Naive thymus-derived CD4-positive, alpha-beta T cell (primary cell): ENCODE results near the gene SLITRK2. TPM values are rescaled to one million over a fixed set of nuclear protein-coding genes. Genes with fewer than 3 reads are reported as not detected.

Experiments used
- ATAC-seq: fragments of 150-1000 bp; cut with Tn5 transposase; 2 replicates; pipeline ENCODE4 v1.10.0; 2021; ENCODE audit warnings: mild to moderate bottlenecking, moderate library complexity
- CTCF ChIA-PET: fragments of 350-600 bp; sonication (Branson Sonifier 250); formaldehyde crosslinking; loops from one replicate; lab custom pipeline; 2021; ENCODE audit warnings: antibody characterized with exemption; lab: Charles Lee
- POLR2A ChIA-PET: fragments of 350-600 bp; sonication (Branson Sonifier 250); formaldehyde crosslinking; loops from one replicate; lab custom pipeline; 2021; ENCODE audit warnings: antibody characterized with exemption, inconsistent platforms; lab: Charles Lee
- DNase-seq, 9 donors: peaks; one replicate each; pipeline versions ENCODE4 v3.0.0 to v3.0.0-alpha.2; 2020 to 2022; ENCODE audit warnings: mixed read lengths in 1 of 9
- H3K27ac ChIP-seq: one replicate; pipeline ENCODE4 v1.7.0; 2013; ENCODE audit warnings: mild to moderate bottlenecking, low read depth, low read length, moderate library complexity
- H3K27me3 ChIP-seq, 2 donors: one replicate each; pipeline ENCODE4 v1.7.0; 2013; ENCODE audit warnings: low read length in 2 of 2, mild to moderate bottlenecking in 2 of 2, moderate library complexity in 2 of 2; ENCODE audit not compliant: control insufficient read depth in 2 of 2, insufficient read depth in 2 of 2
- H3K36me3 ChIP-seq, 3 experiments: 1 replicate in 2 of 3; 2 replicates in 1 of 3; pipeline ENCODE4 v1.7.0; 2013; ENCODE audit warnings: low read length in 3 of 3, mild to moderate bottlenecking in 3 of 3, moderate library complexity in 1 of 3; ENCODE audit not compliant: insufficient read depth in 3 of 3, control insufficient read depth in 2 of 3
- H3K4me1 ChIP-seq, 2 donors: one replicate each; pipeline ENCODE4 v1.7.0; 2013; ENCODE audit warnings: low read length in 2 of 2, mild to moderate bottlenecking in 2 of 2, moderate library complexity in 1 of 2; ENCODE audit not compliant: control insufficient read depth in 2 of 2, insufficient read depth in 2 of 2
- H3K4me3 ChIP-seq: 2 replicates; pipeline ENCODE4 v1.7.0; 2013; ENCODE audit warnings: mild to moderate bottlenecking, low read length
- H3K9me3 ChIP-seq, 3 experiments: 1 replicate in 2 of 3; 2 replicates in 1 of 3; pipeline ENCODE4 v1.7.0; 2013; ENCODE audit warnings: low read length in 3 of 3; ENCODE audit not compliant: control insufficient read depth in 2 of 3
- H3K27ac Mint-ChIP-seq, 9 donors: one replicate each; pipeline ENCODE4 v1.8.0; 2020 to 2022; ENCODE audit warnings: mixed read lengths in 9 of 9, mild to moderate bottlenecking in 8 of 9, moderate library complexity in 5 of 9, inconsistent platforms in 2 of 9
- H3K27me3 Mint-ChIP-seq, 5 donors: one replicate each; pipeline ENCODE4 v1.8.0; 2021 to 2022; ENCODE audit warnings: mixed read lengths in 5 of 5, mild to moderate bottlenecking in 1 of 5
- H3K36me3 Mint-ChIP-seq, 5 donors: one replicate each; pipeline ENCODE4 v1.8.0; 2020 to 2022; ENCODE audit warnings: mixed read lengths in 5 of 5, mild to moderate bottlenecking in 3 of 5, inconsistent platforms in 1 of 5
- H3K4me1 Mint-ChIP-seq, 7 donors: one replicate each; pipeline ENCODE4 v1.8.0; 2020 to 2022; ENCODE audit warnings: mixed read lengths in 7 of 7, mild to moderate bottlenecking in 3 of 7, inconsistent platforms in 1 of 7
- H3K4me3 Mint-ChIP-seq, 10 donors: one replicate each; pipeline ENCODE4 v1.8.0; 2020 to 2022; ENCODE audit warnings: mild to moderate bottlenecking in 10 of 10, mixed read lengths in 10 of 10, moderate library complexity in 6 of 10, inconsistent platforms in 2 of 10
- H3K9me3 Mint-ChIP-seq, 11 donors: one replicate each; pipeline ENCODE4 v1.8.0; 2020 to 2022; ENCODE audit warnings: mixed read lengths in 11 of 11, mild to moderate bottlenecking in 4 of 11, inconsistent platforms in 1 of 11, moderate library complexity in 1 of 11
- intact Hi-C, 2 donors: fragments of 100-400 bp; cut with micrococcal nuclease; formaldehyde crosslinking; loops; one replicate each; pipeline ENCODE4 v1.15.1; 2023
- polyA plus RNA-seq, 2 donors: library from polyadenylated mRNA; unstranded; fragments of 300-500 nt; fragmentation: Illumina TruSeq; gene quantifications; one replicate each; pipeline ENCODE4 v1.2.3, GENCODE V29; 2021
- total RNA-seq, 6 experiments: library from RNA in 5 of 6; stranded (reverse) in 5 of 6; gene quantifications; 1 replicate in 5 of 6; 2 replicates in 1 of 6; pipeline ENCODE4 v1.2.3 and lab custom pipeline; 2021 to 2026

Gene SLITRK2
- total and polyA plus RNA-seq, 7 experiments from 2014 or later: not detected

DNA sequence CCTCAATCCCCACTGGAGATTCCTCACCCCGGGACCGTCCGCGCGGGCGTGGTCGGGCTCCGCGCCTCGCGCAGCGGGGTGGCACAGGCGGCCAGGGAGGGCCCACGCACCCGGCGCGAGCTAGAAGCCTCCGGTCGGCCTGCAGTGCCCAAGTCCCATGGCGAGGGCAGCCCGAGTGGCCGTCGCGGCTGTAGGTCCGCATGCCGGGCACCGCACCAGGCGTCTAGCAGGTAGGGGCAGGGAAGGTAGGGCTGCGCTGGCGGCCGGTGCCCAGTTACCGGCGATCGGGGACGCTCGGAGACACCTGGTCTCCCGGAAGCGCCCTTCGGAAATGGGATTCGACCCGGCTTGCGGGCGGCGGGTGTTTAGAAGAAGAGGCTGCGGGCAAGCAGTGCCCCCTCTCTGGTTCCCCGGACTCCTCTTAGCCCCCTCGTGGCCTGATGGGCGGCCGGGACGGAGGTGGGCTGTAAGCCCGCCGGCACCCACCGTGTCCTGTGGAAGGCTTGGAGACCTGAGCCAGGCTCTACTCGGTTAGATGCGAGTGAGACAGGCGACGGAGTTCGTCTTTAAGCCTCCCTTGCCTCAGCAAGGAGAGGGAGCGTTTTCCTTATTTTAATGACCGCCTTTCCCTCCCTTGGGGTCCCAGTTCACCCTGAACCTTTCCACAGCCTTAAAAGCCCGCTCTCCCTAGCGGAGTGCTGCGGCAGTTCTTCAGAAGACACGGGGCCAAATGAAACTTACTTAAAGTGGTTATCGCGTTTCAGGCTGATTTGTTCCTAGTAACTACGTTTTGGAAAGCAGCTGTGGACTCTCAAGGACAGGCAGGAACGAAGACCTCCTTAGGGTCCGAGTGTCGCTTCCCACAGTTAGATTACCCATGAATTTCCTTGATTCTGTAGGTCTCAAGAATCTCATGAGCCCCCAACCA, 821 bp downstream of the SLITRK2 start:
- ChIA-PET CTCF (no interaction called here), POLR2A (no interaction called here)
- Mint-ChIP-seq H3K27ac (no peak overlapping the region), H3K4me1 (peaks cover 0 to 13% (median 0%) of the 10 kb centered on the region in 7 donors), H3K36me3 (peaks cover 0 to 9% (median 0%) of the 10 kb centered on the region in 5 donors), H3K9me3 (peaks cover 0 to 10% (median 0%) of the 10 kb centered on the region in 11 donors), H3K4me3 (peak overlapping the region in 1 of 10 donors; percentile 57), H3K27me3 (peaks cover 26 to 45% (median 33%) of the 10 kb centered on the region in 5 donors)
- no peak overlapping the region for H3K4me3 ChIP-seq
- DNase-seq (no peak), ATAC-seq (no peak)
- no peaks in the 10 kb centered on the region for H3K36me3 ChIP-seq
- no peak overlapping the region for H3K27ac ChIP-seq
- no peaks in the 10 kb centered on the region for H3K9me3 ChIP-seq
- intact Hi-C loops: no loop called here
- no peaks in the 10 kb centered on the region for H3K27me3 ChIP-seq
- no peaks in the 10 kb centered on the region for H3K4me1 ChIP-seq

DNA sequence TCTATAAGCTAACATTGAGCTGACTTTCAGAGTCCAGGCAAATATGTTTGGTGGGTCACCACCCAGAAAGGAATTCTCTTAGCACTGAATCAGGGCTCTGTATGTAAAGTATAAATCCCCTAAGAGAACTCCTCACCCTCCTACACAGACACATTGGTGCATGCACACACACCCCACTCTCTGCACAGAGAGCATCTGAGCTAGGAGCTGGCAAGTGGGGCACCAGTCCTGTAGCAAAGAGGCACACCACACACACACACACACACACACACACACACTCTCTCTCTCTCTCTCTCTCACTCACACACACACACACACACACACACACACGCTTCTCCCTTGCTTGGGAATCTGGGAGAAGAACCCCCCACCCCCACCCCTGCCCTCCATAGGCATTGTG, 3.2 kb downstream of the SLITRK2 start:
- ChIA-PET POLR2A (no interaction called here), CTCF (no interaction called here)
- peaks cover 0 to 12% (median 0%) of the 10 kb centered on the region in 11 donors for H3K9me3 Mint-ChIP-seq
- no peak for DNase-seq
- Histone ChIP-seq H3K27me3 (no peaks in the 10 kb centered on the region), H3K4me3 (no peak overlapping the region), H3K4me1 (no peaks in the 10 kb centered on the region), H3K36me3 (no peaks in the 10 kb centered on the region), H3K9me3 (no peaks in the 10 kb centered on the region), H3K27ac (no peak overlapping the region)
- peak overlapping the region in 1 of 9 donors; percentile 36 for H3K27ac Mint-ChIP-seq
- peaks cover 0 to 13% (median 0%) of the 10 kb centered on the region in 7 donors for H3K4me1 Mint-ChIP-seq
- intact Hi-C loops: no loop called here
- peaks cover 26 to 44% (median 32%) of the 10 kb centered on the region in 5 donors for H3K27me3 Mint-ChIP-seq
- ATAC-seq: no peak
- H3K4me3 Mint-ChIP-seq: no peak overlapping the region
- peaks cover 0 to 9% (median 0%) of the 10 kb centered on the region in 5 donors for H3K36me3 Mint-ChIP-seq

DNA sequence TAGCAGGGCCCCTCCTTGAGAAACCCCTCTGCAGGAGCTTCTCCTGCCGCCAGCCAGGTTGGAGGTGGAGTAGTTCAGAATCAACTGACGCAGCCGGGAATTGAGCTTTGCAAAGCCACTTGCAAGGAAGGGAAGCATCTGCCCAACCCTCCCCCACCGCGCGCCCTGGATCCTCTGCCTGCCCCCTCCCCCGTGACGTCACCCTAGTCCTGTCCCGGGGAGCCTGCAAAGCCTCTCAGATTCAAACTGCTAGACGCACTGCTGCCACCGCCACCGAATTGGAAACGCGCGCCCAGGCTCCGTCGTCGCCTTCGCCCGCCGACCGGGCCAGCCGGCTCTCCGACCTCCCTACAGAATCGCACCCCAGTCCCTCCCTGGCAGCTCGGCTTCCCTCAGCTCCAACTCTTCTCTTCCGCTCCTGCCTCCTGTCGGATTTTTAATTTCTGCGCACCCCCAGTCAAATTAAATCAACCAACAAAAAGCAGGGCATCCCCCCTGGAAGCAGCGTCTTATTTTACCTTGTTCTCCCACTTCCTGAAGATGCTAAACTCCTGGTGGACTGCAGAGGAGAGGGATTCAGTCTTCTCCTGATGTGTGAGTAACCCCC, 3.8 kb downstream of the SLITRK2 start:
- Mint-ChIP-seq H3K27ac (no peak overlapping the region), H3K4me1 (peaks cover 0 to 13% (median 0%) of the 10 kb centered on the region in 7 donors), H3K36me3 (peaks cover 0 to 9% (median 0%) of the 10 kb centered on the region in 5 donors), H3K9me3 (peaks cover 0 to 9% (median 0%) of the 10 kb centered on the region in 11 donors), H3K4me3 (no peak overlapping the region), H3K27me3 (peaks cover 22 to 38% (median 29%) of the 10 kb centered on the region in 5 donors)
- DNase-seq (no peak), ATAC-seq (no peak)
- ChIA-PET CTCF (no interaction called here), POLR2A (no interaction called here)
- no peaks in the 10 kb centered on the region for H3K9me3 ChIP-seq
- no peak overlapping the region for H3K4me3 ChIP-seq
- no peak overlapping the region for H3K27ac ChIP-seq
- intact Hi-C loops: no loop called here
- no peaks in the 10 kb centered on the region for H3K36me3 ChIP-seq
- H3K27me3 ChIP-seq: no peaks in the 10 kb centered on the region
- no peaks in the 10 kb centered on the region for H3K4me1 ChIP-seq

DNA sequence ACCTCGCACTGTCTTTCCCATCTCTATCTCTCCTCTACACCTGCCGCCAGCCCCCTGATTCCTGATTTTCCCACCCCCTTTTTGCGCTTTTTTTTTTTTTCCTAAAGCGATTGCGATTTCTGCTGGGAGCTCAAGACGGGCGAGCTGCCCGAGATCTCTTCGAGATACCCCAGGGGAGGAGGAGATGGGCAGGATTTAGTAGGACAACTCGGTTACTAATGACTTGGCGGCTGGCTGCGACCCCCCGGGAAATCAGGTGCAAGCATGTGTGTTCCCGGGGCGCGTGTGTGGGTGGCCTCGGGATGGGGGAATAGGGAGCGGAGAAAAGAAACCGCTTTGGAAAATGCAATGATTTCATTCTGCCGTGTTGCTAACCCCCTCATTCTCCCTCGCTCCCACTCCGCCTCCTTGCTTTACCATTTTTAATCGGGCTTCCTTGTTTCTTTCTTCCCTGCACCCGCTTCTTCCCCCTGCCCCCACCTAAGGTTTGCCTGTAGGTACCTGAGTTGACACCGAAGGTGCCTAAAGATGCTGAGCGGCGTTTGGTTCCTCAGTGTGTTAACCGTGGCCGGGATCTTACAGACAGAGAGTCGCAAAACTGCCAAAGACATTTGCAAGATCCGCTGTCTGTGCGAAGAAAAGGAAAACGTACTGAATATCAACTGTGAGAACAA, 4.4 kb downstream of the SLITRK2 start:
- no peak overlapping the region for H3K4me3 ChIP-seq
- H3K9me3 ChIP-seq: no peaks in the 10 kb centered on the region
- Mint-ChIP-seq H3K36me3 (peaks cover 0 to 9% (median 0%) of the 10 kb centered on the region in 5 donors), H3K4me3 (no peak overlapping the region), H3K4me1 (peaks cover 0 to 10% (median 0%) of the 10 kb centered on the region in 7 donors), H3K27me3 (peaks cover 16 to 32% (median 22%) of the 10 kb centered on the region in 5 donors), H3K27ac (no peak overlapping the region), H3K9me3 (peaks cover 0 to 4% (median 0%) of the 10 kb centered on the region in 11 donors)
- DNase-seq: no peak
- ATAC-seq: no peak
- ChIA-PET CTCF (no interaction called here), POLR2A (no interaction called here)
- H3K27ac ChIP-seq: no peak overlapping the region
- no peaks in the 10 kb centered on the region for H3K36me3 ChIP-seq
- intact Hi-C loops: no loop called here
- no peaks in the 10 kb centered on the region for H3K4me1 ChIP-seq
- no peaks in the 10 kb centered on the region for H3K27me3 ChIP-seq

DNA sequence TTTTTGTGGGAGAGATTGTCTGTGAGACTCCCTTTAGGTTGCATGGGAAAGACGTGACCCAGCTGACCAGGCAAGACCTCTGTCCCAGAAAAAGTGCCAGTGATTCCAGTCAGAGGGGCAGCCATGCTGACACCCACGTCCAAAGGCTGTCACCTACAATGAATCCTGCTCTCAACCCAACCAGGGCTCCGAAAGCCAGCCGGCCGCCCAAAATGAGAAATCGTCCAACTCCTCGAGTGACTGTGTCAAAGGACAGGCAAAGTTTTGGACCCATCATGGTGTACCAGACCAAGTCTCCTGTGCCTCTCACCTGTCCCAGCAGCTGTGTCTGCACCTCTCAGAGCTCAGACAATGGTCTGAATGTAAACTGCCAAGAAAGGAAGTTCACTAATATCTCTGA, 5.5 kb downstream of the SLITRK2 start:
- Histone ChIP-seq H3K27ac (no peak overlapping the region), H3K27me3 (no peaks in the 10 kb centered on the region), H3K4me3 (no peak overlapping the region), H3K36me3 (no peaks in the 10 kb centered on the region), H3K9me3 (no peaks in the 10 kb centered on the region), H3K4me1 (no peaks in the 10 kb centered on the region)
- peaks cover 0 to 4% (median 0%) of the 10 kb centered on the region in 11 donors for H3K9me3 Mint-ChIP-seq
- no peak overlapping the region for H3K4me3 Mint-ChIP-seq
- ATAC-seq (no peak), DNase-seq (no peak)
- intact Hi-C loops: no loop called here
- peaks cover 0 to 7% (median 0%) of the 10 kb centered on the region in 7 donors for H3K4me1 Mint-ChIP-seq
- ChIA-PET POLR2A (no interaction called here), CTCF (no interaction called here)
- peaks cover 0 to 9% (median 0%) of the 10 kb centered on the region in 5 donors for H3K36me3 Mint-ChIP-seq
- H3K27ac Mint-ChIP-seq: no peak overlapping the region
- H3K27me3 Mint-ChIP-seq: peaks cover 16 to 29% (median 19%) of the 10 kb centered on the region in 5 donors

DNA sequence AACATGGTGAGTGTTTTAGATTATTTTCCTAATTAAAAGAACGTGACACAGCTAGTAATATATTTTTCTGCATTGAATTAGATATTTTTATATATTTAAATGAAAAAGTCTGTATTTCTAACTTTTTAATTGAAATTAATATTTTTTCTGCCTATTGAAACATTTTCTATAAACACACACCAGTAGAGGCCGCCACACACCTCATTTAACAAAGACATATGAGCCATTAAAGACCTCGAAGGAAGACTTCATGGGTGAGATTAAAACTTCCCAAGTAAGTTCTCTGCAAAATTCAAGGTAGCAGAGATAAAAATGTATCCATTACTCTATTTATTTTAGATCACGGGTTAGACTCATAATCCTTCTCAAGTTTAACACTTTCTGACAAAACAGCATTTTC, 8.3 kb downstream of the SLITRK2 start:
- ATAC-seq: no peak
- H3K4me3 ChIP-seq: no peak overlapping the region
- no peaks in the 10 kb centered on the region for H3K9me3 ChIP-seq
- intact Hi-C loops: no loop called here
- Mint-ChIP-seq H3K4me3 (no peak overlapping the region), H3K27me3 (peaks cover 0 to 15% (median 11%) of the 10 kb centered on the region in 5 donors), H3K9me3 (peaks cover 0 to 4% (median 0%) of the 10 kb centered on the region in 11 donors), H3K27ac (no peak overlapping the region), H3K36me3 (peaks cover 0 to 4% (median 0%) of the 10 kb centered on the region in 5 donors), H3K4me1 (peaks cover 0 to 2% (median 0%) of the 10 kb centered on the region in 7 donors)
- ChIA-PET CTCF (no interaction called here), POLR2A (no interaction called here)
- H3K4me1 ChIP-seq: no peaks in the 10 kb centered on the region
- DNase-seq: no peak
- no peaks in the 10 kb centered on the region for H3K36me3 ChIP-seq
- H3K27me3 ChIP-seq: no peaks in the 10 kb centered on the region
- H3K27ac ChIP-seq: no peak overlapping the region
